Stimulated activated memory B cell treated with anti-CD40 and anti-IgM and Interleukin-4, amounts not matched to agents 10 μg/mL and 1 μg/mL and 100 μg/mL, for 72 hours (primary cell): ENCODE measurements around the gene CBX1.

ENCODE experiments used
- ATAC-seq: fragments of 150-1000 bp; cut with Tn5 transposase; 2 replicates; pipeline ENCODE4 v1.10.0; 2021
- H3K27ac Mint-ChIP-seq: one replicate; pipeline ENCODE4 v1.8.0; 2022; ENCODE audit warnings: mild to moderate bottlenecking, mixed read lengths
- H3K27me3 Mint-ChIP-seq: one replicate; pipeline ENCODE4 v1.8.0; 2022; ENCODE audit warnings: mixed read lengths
- H3K36me3 Mint-ChIP-seq: one replicate; pipeline ENCODE4 v1.8.0; 2022; ENCODE audit warnings: mixed read lengths
- H3K4me1 Mint-ChIP-seq: one replicate; pipeline ENCODE4 v1.8.0; 2022; ENCODE audit warnings: mixed read lengths
- H3K4me3 Mint-ChIP-seq: one replicate; pipeline ENCODE4 v1.8.0; 2022; ENCODE audit warnings: mild to moderate bottlenecking, moderate library complexity, mixed read lengths
- H3K9me3 Mint-ChIP-seq: one replicate; pipeline ENCODE4 v1.8.0; 2022; ENCODE audit warnings: mixed read lengths

CBX1 gene

GRCh38 chr17:48128400-48128799 is 27.1 kb upstream of the CBX1 start:
- no peak overlapping the region for H3K27ac Mint-ChIP-seq
- H3K27me3 Mint-ChIP-seq, result no peaks in the 10 kb centered on the region
- H3K36me3 Mint-ChIP-seq, result peaks cover 21% of the 10 kb centered on the region
- no peak overlapping the region for H3K4me3 Mint-ChIP-seq
- ATAC-seq, result no peak
- H3K4me1 Mint-ChIP-seq, result peaks cover 9% of the 10 kb centered on the region
- H3K9me3 Mint-ChIP-seq, result no peaks in the 10 kb centered on the region

GRCh38 chr17:48127371-48128051 is 26.2 kb upstream of the CBX1 start:
- Mint-ChIP-seq H3K27me3 (no peaks in the 10 kb centered on the region), H3K4me3 (no peak overlapping the region), H3K36me3 (peaks cover 30% of the 10 kb centered on the region), H3K4me1 (peaks cover 13% of the 10 kb centered on the region), H3K9me3 (no peaks in the 10 kb centered on the region), H3K27ac (no peak overlapping the region)
- ATAC-seq, result no peak

GRCh38 chr17:48126532-48126850 is 25.2 kb upstream of the CBX1 start:
- Mint-ChIP-seq H3K36me3 (peaks cover 39% of the 10 kb centered on the region), H3K9me3 (no peaks in the 10 kb centered on the region), H3K27ac (no peak overlapping the region), H3K4me3 (no peak overlapping the region), H3K27me3 (no peaks in the 10 kb centered on the region), H3K4me1 (peaks cover 13% of the 10 kb centered on the region)
- no peak for ATAC-seq

GRCh38 chr17:48125829-48126531 is 24.7 kb upstream of the CBX1 start:
- peaks cover 17% of the 10 kb centered on the region for H3K4me1 Mint-ChIP-seq
- ATAC-seq, result no peak
- no peaks in the 10 kb centered on the region for H3K27me3 Mint-ChIP-seq
- H3K9me3 Mint-ChIP-seq, result no peaks in the 10 kb centered on the region
- no peak overlapping the region for H3K27ac Mint-ChIP-seq
- H3K36me3 Mint-ChIP-seq, result peaks cover 44% of the 10 kb centered on the region
- H3K4me3 Mint-ChIP-seq, result no peak overlapping the region

GRCh38 chr17:48123776-48124388 is 22.6 kb upstream of the CBX1 start:
- H3K36me3 Mint-ChIP-seq, result peaks cover 57% of the 10 kb centered on the region

GRCh38 chr17:48123111-48123510 is 21.8 kb upstream of the CBX1 start:
- Mint-ChIP-seq H3K4me3 (no peak overlapping the region), H3K4me1 (peaks cover 19% of the 10 kb centered on the region), H3K27ac (no peak overlapping the region), H3K36me3 (peaks cover 62% of the 10 kb centered on the region), H3K27me3 (no peaks in the 10 kb centered on the region), H3K9me3 (no peaks in the 10 kb centered on the region)
- ATAC-seq, result no peak

More at GRCh38 chr17:48123776-48124388, 22.6 kb upstream of the CBX1 start:
- no peak for ATAC-seq
- Mint-ChIP-seq H3K9me3 (no peaks in the 10 kb centered on the region), H3K27ac (no peak overlapping the region), H3K27me3 (no peaks in the 10 kb centered on the region), H3K4me3 (no peak overlapping the region), H3K4me1 (peaks cover 19% of the 10 kb centered on the region)

- Mint-ChIP-seq H3K27me3 (no peaks in the 10 kb centered on the region), H3K36me3 (peaks cover 65% of the 10 kb centered on the region), H3K4me3 (no peak overlapping the region), H3K4me1 (peaks cover 19% of the 10 kb centered on the region), H3K9me3 (no peaks in the 10 kb centered on the region), H3K27ac (no peak overlapping the region)
- no peak for ATAC-seq
Observed at GRCh38 chr17:48122665-48123045, 21.4 kb upstream of the CBX1 start.

GRCh38 chr17:48121923-48122664 is 20.8 kb upstream of the CBX1 start:
- no peaks in the 10 kb centered on the region for H3K9me3 Mint-ChIP-seq
- H3K27ac Mint-ChIP-seq, result no peak overlapping the region
- H3K27me3 Mint-ChIP-seq, result no peaks in the 10 kb centered on the region
- peaks cover 69% of the 10 kb centered on the region for H3K36me3 Mint-ChIP-seq
- peaks cover 19% of the 10 kb centered on the region for H3K4me1 Mint-ChIP-seq
- ATAC-seq, result no peak
- no peak overlapping the region for H3K4me3 Mint-ChIP-seq

- H3K27me3 Mint-ChIP-seq, result no peaks in the 10 kb centered on the region
- peak overlapping the region; percentile 89 for H3K27ac Mint-ChIP-seq
- no peaks in the 10 kb centered on the region for H3K9me3 Mint-ChIP-seq
- H3K4me1 Mint-ChIP-seq, result peaks cover 52% of the 10 kb centered on the region
- peaks cover 39% of the 10 kb centered on the region for H3K36me3 Mint-ChIP-seq
- peak; percentile 47 for ATAC-seq
- H3K4me3 Mint-ChIP-seq, result peak overlapping the region; percentile 97
Observed at GRCh38 chr17:48113201-48113676, 12.0 kb upstream of the CBX1 start.

- Mint-ChIP-seq H3K9me3 (no peaks in the 10 kb centered on the region), H3K27ac (peak overlapping the region; percentile 89), H3K4me3 (peak overlapping the region; percentile 97), H3K36me3 (peaks cover 30% of the 10 kb centered on the region), H3K27me3 (no peaks in the 10 kb centered on the region), H3K4me1 (peaks cover 59% of the 10 kb centered on the region)
- no peak for ATAC-seq
Observed at GRCh38 chr17:48111937-48112241, 10.6 kb upstream of the CBX1 start.

GRCh38 chr17:48110761-48111160 is 9.5 kb upstream of the CBX1 start:
- H3K27me3 Mint-ChIP-seq, result no peaks in the 10 kb centered on the region
- no peaks in the 10 kb centered on the region for H3K9me3 Mint-ChIP-seq
- no peak for ATAC-seq
- peak overlapping the region; percentile 89 for H3K27ac Mint-ChIP-seq
- H3K4me1 Mint-ChIP-seq, result peaks cover 65% of the 10 kb centered on the region
- H3K4me3 Mint-ChIP-seq, result peak overlapping the region; percentile 97
- peaks cover 24% of the 10 kb centered on the region for H3K36me3 Mint-ChIP-seq

GRCh38 chr17:48107137-48108055 is 6.1 kb upstream of the CBX1 start, which contains the start of gene SNX11:
Gene SNX11 (plus strand): TSS chr17:48107766. CDS start chr17:48112044, 4,278 bp downstream.
- Mint-ChIP-seq H3K27ac (peak within 1 kb of the TSS; percentile 89), H3K36me3 (peaks cover 13% of the 10 kb centered on the region), H3K4me1 (peaks cover 63% of the 10 kb centered on the region), H3K4me3 (peak within 1 kb of the TSS; percentile 97), H3K27me3 (no peaks in the 10 kb centered on the region), H3K9me3 (no peaks in the 10 kb centered on the region)
- peak; percentile 90 for ATAC-seq

- H3K36me3 Mint-ChIP-seq, result peaks cover 6% of the 10 kb centered on the region
- H3K4me1 Mint-ChIP-seq, result peaks cover 63% of the 10 kb centered on the region
- H3K9me3 Mint-ChIP-seq, result no peaks in the 10 kb centered on the region
- H3K4me3 Mint-ChIP-seq, result peak overlapping the region; percentile 97
- no peak for ATAC-seq
- peak overlapping the region; percentile 89 for H3K27ac Mint-ChIP-seq
- H3K27me3 Mint-ChIP-seq, result no peaks in the 10 kb centered on the region
Observed at GRCh38 chr17:48106802-48107136, 5.5 kb upstream of the CBX1 start.

- Mint-ChIP-seq H3K4me3 (no peak overlapping the region), H3K9me3 (no peaks in the 10 kb centered on the region), H3K4me1 (peaks cover 62% of the 10 kb centered on the region), H3K36me3 (no peaks in the 10 kb centered on the region), H3K27me3 (no peaks in the 10 kb centered on the region), H3K27ac (no peak overlapping the region)
- no peak for ATAC-seq
Observed at GRCh38 chr17:48104440-48104839, 3.2 kb upstream of the CBX1 start.
